Transverse colon (tissue), 3 donors: ENCODE measurements around the gene CD163.

Experiments
- CTCF ChIP-seq, 5 experiments: fragments of 200-600 bp in 3 of 5; fragments of 450-650 bp in 2 of 5; sonication (generic) in 3 of 5; IDR thresholded peaks; 1 replicate in 2 of 5; 2 replicates in 3 of 5; pipeline ENCODE4 v1.5.1; 2016 to 2017; ENCODE audit warnings: antibody characterized with exemption in 5 of 5, inconsistent platforms in 3 of 5, mild to moderate bottlenecking in 2 of 5, moderate library complexity in 1 of 5
- POLR2A ChIP-seq: fragments of 450-650 bp; IDR thresholded peaks from one replicate; pipeline ENCODE4 v1.6.1; 2016; ENCODE audit warnings: antibody characterized with exemption, mild to moderate bottlenecking, moderate library complexity

GRCh38 chr12:7483343-7483742, 20.2 kb downstream of the CD163 start:
- TF ChIP-seq CTCF (IDR thresholded peaks at IDR 0.05) (no peak), POLR2A (no peak)
